Stimulated activated CD4-positive, alpha-beta T cell treated with anti-CD3 and anti-CD28 coated beads, Interleukin-1b, Interleukin-23, amount 100 ng/mL, for 24 hours (primary cell): ENCODE data around the gene CENPN.

Experiments used
- DNase-seq, 4 experiments: peaks; one replicate each; pipeline ENCODE4 v3.0.0-alpha.2; 2020; ENCODE audit warnings: low read depth in 4 of 4, low spot score in 1 of 4

Gene CENPN

DNA sequence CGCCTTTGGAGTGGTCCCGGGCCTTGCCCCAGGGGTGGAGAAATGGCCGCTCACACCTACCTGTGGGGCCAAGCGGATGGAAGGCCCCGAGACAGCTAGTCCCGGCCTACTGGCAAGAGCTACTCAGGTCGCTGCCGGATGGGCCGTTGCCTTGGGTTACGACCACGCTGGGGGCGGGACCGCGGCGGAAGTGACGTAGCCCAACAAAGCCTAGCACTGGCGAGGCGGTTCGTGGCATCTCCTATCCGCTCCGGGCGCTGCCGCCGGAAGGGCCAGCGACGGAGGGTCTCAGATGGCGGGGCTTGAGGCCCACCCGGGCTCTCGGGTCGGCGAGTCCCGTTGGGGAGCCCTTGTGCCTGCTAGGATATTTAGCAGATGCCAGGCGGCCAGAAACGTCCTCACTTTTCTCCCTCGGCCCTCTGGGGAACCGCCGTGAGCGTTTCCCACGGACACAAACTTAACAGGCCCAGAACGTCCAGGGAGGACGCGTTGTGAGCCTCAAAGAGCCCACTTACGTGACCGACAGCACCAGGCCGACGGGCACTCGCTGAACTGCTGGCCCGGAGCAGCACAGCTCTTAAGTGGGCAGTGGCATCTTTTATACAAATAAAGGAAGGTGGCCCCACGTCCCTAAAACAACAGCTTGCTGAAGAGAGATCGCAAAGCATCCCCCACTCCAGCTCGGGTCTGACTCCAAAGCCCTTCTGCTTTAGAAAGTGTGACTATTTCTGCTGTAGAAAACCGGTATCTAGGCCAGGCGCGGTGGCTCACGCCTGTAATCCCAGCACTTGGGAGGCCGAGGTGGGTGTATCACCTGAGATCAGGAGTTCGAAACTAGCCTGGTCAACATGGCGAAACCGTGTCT lies 70.3 kb downstream of the CENPN start, which contains the start of gene C16orf46:
Gene C16orf46 (minus strand): TSS at position 163 of the 865 bp plus-strand sequence. CDS start 13,283 bp downstream, outside the sequence.
- DNase-seq: peak; percentile 93 to 96 (median 94)

DNA sequence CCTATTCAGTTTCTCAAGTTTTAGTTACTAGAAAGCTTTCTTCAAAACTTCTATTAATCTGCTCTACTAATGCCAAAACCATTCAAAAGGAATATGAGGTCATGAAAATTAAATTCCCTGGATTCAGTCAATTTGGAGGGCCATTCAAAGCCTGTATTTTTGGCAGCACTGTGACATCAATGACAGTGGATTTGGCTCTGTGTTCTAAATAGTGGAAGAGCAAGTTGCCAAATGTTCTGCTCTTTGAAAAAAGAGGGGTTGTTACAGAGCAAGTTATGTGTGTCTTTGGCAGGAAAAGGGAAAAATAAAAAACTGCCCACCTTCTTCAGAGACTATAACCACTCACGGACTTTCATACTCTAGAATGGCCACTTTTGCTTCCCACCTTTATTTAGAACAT lies 73.2 kb downstream of the CENPN start:
- no peak for DNase-seq

DNA sequence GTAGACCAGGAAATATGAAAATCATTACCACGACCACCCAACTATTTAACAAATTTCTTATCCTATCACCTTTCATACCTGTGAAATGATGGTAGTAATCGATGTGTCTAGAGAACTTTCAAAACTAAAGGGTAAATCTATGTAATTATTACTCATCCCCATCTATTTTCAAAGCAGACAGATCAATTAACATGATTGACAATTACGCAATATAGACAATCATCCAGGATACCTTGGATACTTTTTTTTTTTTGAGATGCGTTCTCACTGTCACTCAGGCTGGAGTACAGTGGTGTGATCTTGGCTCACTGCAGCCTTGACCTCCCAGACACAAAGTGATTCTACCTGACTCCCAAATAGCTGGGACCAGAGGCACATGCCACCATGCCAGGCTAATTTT lies 74.0 kb downstream of the CENPN start:
- no peak for DNase-seq
